Measurements from ENCODE around the gene MEN1.

GRCh38 chr11:64764040-64764611 lies 46.2 kb downstream of the MEN1 start:
- TF ChIP-seq POLR2AphosphoS5 (IDR thresholded peaks at IDR 0.05) = no peak
- TF ChIP-seq CTCF (IDR thresholded peaks at IDR 0.05) = no peak
- TF ChIP-seq EP300 (IDR thresholded peaks at IDR 0.05) = no peak
- TF ChIP-seq POLR2A (IDR thresholded peaks at IDR 0.05) = no peak
